Coronary artery (tissue), 2 donors: Measurements from ENCODE around the gene CKB.

Source experiments
- DNase-seq: peaks from one replicate; pipeline ENCODE4 v3.0.0-alpha.2; 2017; ENCODE audit warnings: low spot score
- H3K27ac ChIP-seq, 2 donors: fragments of 200-600 bp; sonication (generic); one replicate each; pipeline ENCODE4 v1.5.1; 2016 to 2019
- H3K4me3 ChIP-seq: fragments of 200-600 bp; sonication (generic); 2 replicates; pipeline ENCODE4 v1.5.1; 2016; ENCODE audit warnings: mild to moderate bottlenecking, moderate library complexity
- CTCF ChIP-seq: fragments of 200-600 bp; sonication (generic); IDR thresholded peaks from one replicate; pipeline ENCODE4 v1.5.1; 2019; ENCODE audit warnings: antibody characterized with exemption

Gene CKB

GRCh38 chr14:103562179-103562428, 39.5 kb upstream of the CKB start:
- peak; percentile 82 for DNase-seq
- H3K27ac ChIP-seq = peak overlapping the region; percentile 89 to 99
- no peak for TF ChIP-seq CTCF

DNA sequence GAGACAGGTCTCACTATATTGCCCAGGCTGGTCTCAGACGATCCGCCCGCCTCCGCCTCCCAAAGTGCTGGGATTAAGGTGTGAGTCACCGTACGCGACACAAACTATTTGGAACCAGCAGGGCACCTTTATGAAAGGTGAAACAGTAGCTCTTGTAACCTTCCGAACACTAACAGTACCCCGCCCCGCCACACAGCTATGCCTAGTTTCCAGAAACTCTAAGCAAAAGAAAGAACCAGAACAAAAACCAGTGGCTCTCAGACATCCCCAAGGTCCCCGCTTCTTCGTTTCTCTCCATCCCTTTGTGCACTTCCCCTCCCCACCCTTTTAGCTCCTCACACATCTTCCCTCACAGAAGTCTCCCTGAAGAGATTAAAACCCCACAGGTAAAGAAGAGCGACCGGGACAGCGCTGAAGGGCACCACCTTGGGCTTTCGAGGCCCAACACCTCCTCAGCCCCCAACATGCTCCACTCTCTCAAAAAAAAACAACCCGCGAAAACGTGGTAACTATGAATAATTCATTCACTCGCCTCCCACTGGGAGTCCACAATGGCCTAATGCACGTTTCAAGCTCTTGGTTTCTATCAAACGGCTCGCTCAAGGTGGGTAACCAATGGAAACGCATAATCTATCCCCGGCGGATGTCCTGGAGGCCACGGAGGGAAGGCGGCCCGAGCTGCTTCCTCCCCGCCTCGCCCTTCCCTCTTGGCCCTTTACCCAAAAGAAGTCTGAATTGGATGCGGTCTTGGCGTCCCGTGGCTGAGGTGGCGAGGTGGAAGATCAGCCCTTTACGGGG, 39.0 kb upstream of the CKB start:
- DNase-seq = peak; percentile 82
- TF ChIP-seq CTCF = no peak
- peak overlapping the region; percentile 89 to 99 for H3K27ac ChIP-seq
- peak overlapping the region; percentile 100 for H3K4me3 ChIP-seq

More at GRCh38 chr14:103562179-103562428, 39.5 kb upstream of the CKB start:
- H3K4me3 ChIP-seq = peak overlapping the region; percentile 100

GRCh38 chr14:103560691-103561090, 38.1 kb upstream of the CKB start:
- no peak for DNase-seq
- Histone ChIP-seq H3K27ac (no peak overlapping the region), H3K4me3 (peak overlapping the region; percentile 100)
- no peak for TF ChIP-seq CTCF

- no peak for DNase-seq
- Histone ChIP-seq H3K4me3 (no peak overlapping the region), H3K27ac (peak overlapping the region in 1 of 2 donors; percentile 31)
- no peak for TF ChIP-seq CTCF
Measured at GRCh38 chr14:103559766-103560165, 37.1 kb upstream of the CKB start.

- H3K4me3 ChIP-seq = no peak overlapping the region
- TF ChIP-seq CTCF = no peak
- peak overlapping the region in 1 of 2 donors; percentile 61 for H3K27ac ChIP-seq
Measured at GRCh38 chr14:103558071-103558882, 35.6 kb upstream of the CKB start.

GRCh38 chr14:103556946-103557758, 34.5 kb upstream of the CKB start:
- peak overlapping the region in 1 of 2 donors; percentile 61 for H3K27ac ChIP-seq
- no peak for DNase-seq

More at GRCh38 chr14:103558071-103558882, 35.6 kb upstream of the CKB start:
- no peak for DNase-seq

More at GRCh38 chr14:103556946-103557758, 34.5 kb upstream of the CKB start:
- no peak for TF ChIP-seq CTCF
- H3K4me3 ChIP-seq = no peak overlapping the region
